PC-9 (cell line): ENCODE measurements around the gene B4GALNT3.
"Not testable (repeated sequence)": the region's sequence is repeated elsewhere in the genome, so short reads cannot be mapped to it uniquely, and the experiment has no call there.

ENCODE experiments used
- EZH2 ChIP-seq: fragments of 200-600 bp; sonication (generic); IDR thresholded peaks from 2 replicates; pipeline ENCODE4 v1.8.0; 2017; ENCODE audit warnings: antibody characterized with exemption, low read depth
- TF ChIP-seq, protein P1 (sequence below): fragments of 200-600 bp; sonication (generic); conservative IDR thresholded peaks from 2 replicates; pipeline ENCODE4 v1.6.1; 2017; ENCODE audit warnings: mixed run types, antibody characterized with exemption, mild to moderate bottlenecking, moderate library complexity

DNA sequence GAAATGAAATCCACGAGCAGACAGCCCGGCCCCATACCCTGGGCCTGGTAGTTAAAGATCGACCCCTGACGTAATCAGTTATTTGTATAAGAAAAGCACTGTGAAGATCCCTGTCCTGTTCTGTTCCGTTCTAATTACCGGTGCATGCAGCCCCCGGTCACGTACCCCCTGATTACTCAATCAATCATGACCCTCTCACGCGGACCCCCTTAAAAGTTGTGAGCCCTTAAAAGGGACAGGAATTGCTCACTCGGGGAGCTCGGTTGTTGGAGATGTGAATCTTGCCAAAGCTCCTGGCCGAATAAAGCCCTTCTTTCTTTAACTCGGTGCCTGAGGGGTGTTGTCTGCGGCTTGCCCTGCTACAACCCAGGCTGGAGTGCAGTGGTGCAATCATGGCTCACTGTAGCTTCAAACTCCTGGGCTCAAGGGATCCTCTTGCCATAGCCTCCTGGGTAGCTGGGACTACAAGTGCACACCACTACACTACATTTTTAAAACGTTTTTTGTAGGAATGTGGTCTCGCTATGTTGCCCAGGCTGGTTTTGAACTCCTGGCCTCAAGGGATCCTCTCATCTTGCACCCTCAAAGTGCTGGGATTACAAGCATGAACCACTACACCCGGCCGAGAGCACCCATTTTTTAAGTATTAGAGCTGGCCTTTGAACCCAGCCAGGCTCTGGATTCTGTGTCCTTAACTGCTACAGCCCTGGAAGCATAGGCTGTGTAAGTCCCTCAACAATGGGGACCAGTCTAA is 118.4 kb downstream of the B4GALNT3 start:
- TF ChIP-seq, protein P1, sequence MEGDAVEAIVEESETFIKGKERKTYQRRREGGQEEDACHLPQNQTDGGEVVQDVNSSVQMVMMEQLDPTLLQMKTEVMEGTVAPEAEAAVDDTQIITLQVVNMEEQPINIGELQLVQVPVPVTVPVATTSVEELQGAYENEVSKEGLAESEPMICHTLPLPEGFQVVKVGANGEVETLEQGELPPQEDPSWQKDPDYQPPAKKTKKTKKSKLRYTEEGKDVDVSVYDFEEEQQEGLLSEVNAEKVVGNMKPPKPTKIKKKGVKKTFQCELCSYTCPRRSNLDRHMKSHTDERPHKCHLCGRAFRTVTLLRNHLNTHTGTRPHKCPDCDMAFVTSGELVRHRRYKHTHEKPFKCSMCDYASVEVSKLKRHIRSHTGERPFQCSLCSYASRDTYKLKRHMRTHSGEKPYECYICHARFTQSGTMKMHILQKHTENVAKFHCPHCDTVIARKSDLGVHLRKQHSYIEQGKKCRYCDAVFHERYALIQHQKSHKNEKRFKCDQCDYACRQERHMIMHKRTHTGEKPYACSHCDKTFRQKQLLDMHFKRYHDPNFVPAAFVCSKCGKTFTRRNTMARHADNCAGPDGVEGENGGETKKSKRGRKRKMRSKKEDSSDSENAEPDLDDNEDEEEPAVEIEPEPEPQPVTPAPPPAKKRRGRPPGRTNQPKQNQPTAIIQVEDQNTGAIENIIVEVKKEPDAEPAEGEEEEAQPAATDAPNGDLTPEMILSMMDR, result not testable (repeated sequence)
- TF ChIP-seq EZH2, result not testable (repeated sequence)
